GM19468 (cell line): ENCODE data around the gene NEDD4L.
"Not testable (repeated sequence)": the region's sequence is repeated elsewhere in the genome, so short reads cannot be mapped to it uniquely, and the experiment has no call there.

Experiments used
- ATAC-seq: cut with Tn5 transposase; IDR thresholded peaks from one replicate; pipeline ENCODE4 v1.9.1; 2021; ENCODE audit warnings: mild to moderate bottlenecking, moderate library complexity, moderate number of reproducible peaks; ENCODE audit not compliant: unreplicated experiment; ENCODE audit errors: extremely low read depth

NEDD4L gene

DNA sequence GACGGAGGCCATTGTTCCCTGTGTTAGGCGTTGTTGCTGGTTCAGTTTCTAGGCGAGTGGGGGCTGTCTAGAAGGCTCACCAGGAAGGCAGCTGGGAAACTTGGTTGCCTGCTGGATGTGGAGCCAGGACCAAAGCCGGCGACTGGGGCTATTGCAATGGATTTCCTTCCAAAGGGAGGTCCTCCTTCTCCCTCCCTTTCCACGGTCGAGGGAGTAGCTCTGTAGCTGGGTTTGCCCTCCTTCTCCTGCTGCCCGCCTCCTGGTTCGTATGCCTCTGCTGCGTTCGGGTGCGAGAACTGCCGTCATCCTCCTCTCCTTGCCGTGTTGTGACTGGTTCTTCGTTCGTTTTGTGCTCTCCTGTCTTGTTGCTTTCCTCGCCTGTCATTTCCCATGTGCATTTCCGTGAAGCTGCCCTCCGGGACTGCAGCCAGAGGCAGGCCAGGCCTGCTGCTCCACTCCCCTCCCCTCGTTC lies 203.4 kb downstream of the NEDD4L start:
- ATAC-seq, result no peak

DNA sequence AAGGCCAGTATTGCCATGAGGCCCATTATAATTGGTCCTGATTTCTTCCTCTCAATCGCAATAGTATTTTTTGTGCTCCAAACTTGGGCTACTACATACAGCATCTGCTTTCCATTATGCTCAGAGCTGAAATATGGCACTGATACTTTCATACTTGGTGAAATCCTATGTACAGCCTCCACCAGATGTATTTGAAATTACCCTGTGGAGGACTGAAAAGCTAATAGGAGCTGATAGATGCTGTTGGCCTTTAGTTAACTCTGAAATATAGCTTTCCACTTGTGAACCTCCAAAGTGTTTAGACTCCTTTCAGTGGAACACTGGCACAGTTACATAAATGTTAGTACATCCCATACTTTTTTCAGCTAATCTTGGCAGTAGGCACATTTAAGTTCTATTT lies 205.7 kb downstream of the NEDD4L start:
- ATAC-seq, result no peak

- ATAC-seq, result no peak
Measured at GRCh38 chr18:58251416-58251815, 207.4 kb downstream of the NEDD4L start.

DNA sequence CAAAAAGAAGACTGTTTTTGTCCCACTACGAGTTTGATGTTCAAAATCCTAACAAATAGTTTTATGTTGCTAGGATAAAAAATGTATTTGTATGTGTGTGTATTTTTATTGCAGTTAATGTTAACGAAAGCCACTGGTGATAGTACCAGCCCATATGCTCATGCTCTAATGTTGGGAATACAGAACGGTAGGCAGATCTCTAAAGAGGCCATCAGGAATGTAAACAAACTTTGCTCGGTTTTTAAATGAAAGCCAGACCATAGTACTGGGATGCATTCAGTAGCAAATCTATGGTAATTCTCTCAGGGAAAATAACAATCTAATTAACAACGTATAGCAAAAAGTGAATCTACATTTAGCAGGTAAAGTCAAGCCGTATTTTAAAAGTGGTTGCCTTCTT lies 208.1 kb downstream of the NEDD4L start:
- no peak for ATAC-seq

DNA sequence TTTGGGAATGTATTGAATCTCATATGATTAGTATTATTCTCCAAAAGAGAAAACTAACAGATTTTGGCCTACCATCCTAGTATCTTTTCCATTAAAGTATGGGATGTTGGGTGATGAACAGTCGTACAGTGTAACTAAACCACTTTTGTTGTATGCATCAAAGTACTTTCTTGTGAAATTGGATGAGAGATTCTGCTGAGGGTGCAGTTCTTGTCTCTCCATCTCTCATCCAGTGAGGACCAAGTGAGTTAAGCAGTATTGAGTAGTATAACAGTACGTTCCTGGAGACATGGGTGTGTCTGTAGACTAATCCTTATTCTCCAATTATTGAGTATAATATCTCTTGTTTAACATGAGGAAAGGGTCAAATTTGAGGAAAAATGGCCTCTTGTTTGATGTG lies 209.3 kb downstream of the NEDD4L start:
- no peak for ATAC-seq

DNA sequence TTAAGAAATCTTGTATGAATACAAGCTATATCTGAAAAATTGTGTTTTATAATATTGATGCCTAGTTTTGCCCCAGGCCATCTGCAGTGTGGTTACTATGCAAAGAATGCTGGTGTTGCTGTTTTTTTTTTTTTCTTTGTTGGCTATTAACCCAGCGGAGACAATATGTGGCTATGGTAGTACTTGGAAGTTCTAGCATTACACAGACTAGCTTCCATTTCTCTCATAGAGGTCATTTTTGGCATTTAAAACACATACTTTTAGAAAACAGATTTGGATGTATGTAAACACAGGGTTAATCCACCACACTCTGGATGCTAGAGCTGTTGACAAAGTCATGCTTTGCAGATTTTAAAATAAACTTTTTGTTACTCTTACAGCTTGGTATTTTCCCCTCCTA lies 209.8 kb downstream of the NEDD4L start:
- ATAC-seq, result no peak

DNA sequence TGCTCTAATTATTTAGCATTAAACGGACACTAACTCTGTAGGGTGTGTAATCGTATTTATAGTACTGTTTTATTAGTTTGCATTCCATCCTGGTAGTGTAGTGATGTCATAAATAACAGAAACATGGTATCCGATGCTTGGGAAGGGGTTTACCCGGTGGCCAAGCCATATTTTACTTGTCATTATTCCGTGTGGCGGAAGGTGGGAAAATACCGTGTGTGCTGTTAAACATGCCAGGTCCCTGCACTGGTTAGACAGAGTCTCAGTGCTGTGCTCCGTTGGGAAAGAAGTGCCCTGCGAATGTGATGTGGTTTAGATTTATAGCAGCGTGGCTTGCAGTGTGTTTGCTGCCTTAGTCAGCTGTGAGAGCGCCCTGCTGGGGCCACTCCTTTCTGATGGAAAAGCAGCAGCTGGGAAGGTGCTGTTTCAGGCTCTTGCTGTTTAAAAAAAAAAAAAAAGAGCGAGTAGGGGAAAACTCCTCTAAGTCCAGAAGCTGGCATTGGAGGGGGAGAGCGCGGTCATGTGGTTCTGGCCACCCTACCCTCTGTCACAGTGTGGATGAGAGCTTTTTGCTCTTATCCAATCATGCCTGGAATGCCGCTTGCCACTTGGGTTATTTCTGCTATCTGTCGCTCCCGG lies 211.0 kb downstream of the NEDD4L start:
- ATAC-seq, result no peak

DNA sequence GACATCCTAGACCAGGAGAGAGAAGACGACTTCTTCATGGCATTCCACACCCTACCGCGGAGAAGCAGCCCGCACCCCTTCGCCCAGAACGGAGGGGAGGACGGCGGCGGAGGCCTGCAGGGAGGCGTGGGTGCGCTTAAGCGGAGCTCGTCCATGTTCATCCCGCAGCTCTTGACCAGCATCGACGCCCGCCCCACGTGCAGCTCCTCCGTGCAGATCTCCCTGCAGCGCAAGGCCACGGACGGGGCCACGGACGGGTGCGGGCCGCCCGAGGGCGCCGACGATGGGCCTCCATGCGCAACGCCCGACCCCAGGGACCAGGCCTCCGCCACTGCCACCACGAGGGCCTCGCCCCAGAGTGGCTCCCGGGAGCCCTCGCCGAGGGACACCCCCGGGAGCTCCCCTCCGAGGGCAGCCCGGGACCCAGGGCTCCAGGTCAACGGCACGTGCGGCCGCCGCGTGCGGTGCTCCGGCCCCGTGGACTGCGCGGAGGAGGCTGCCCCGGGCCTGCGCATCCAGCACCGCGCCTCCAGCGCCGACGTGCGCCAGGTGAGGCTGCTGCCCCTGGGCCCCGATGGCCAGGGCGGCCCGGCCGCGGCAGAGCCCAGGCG lies 211.8 kb downstream of the NEDD4L start:
- ATAC-seq, result no peak

- ATAC-seq, result no peak
Measured at GRCh38 chr18:58256316-58257080, 212.5 kb downstream of the NEDD4L start.

- ATAC-seq, result no peak
Measured at GRCh38 chr18:58257461-58257860, 213.4 kb downstream of the NEDD4L start.

DNA sequence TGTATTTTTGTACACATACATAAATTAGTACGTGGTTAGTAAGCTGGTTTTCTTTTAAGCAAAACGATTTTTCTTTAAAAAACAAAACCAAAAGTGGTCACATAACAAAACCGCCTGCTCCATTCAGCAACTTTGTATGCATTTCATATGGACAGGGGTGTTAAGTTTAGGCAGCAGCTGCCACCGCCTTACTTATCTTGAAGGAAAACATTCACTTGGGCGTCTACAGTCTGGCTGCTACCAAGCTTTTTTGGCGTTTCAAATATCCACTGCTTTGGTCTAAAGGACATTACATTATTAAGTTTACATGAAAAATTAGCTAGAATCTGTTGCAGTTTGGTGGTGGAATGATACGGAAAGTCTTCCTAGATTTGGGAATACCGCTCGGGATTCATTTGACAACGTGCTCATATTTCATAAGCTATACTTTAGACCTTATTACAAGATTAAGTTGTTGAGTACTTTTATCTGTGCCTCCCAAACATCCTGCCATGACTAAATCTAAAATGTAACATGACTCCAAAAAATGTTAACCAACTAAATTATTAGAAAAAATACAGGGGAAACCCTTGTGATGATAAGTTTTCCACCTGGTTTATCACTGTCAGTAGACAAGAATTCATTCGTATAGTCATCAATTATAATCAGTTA lies 214.8 kb downstream of the NEDD4L start:
- ATAC-seq, result no peak

- ATAC-seq, result no peak
Measured at GRCh38 chr18:58263055-58263957, 219.3 kb downstream of the NEDD4L start.

DNA sequence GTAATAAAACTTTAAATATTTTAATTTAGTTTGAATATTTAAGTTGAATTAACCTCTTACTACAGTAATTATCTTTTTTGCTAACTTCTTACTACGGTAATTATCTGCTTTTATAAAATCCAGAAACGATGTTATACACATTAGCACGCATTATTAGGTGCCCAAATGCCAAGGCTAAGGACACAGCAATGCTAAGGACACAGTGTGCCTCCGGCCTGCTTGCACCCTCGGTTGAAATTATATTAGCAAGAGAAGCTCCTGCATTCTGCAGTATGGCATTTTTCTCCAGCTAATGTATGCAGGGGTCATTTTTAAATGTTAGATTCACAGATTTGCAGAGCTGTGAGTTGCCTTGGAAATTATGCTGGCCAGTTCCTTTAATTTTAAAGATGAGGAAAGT lies 220.0 kb downstream of the NEDD4L start:
- ATAC-seq, result no peak

DNA sequence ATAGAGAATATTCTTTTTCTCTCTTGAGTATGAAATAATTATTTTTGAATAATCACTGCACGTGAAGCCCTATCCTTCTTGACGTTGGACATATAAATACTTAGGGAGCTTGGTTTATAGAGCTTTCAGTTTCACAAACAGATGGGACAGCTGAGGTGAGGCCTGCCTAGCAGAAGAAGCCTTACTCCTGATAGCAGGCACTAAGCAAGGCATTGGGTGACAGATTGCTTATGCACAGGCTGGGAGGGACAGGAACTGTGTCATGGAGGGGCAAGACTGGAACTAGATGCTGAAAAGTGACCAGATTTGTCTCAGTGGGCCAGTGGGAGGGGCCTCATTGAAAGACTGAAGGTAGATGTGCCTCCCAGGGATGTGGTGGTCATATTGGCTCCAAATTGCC lies 220.8 kb downstream of the NEDD4L start:
- no peak for ATAC-seq

DNA sequence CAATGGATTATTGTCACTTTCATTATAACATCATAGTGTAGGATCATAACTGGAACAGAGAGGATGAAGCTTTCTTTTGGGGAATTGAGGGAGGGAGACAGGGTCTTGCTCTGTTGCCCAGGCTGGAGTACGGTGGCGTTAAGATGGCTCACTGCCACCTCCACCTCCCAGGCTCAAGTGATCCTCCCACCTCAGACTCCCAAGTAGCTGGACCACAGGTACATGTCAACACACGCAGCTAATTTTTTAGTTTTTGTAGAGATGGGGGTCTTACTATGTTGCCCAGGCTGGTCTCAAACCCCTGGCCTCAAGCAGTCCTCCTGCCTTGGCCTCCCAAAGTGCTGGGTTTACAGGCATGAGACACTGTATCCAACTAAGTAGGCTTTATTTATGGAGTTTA lies 221.5 kb downstream of the NEDD4L start:
- ATAC-seq, result not testable (repeated sequence)

DNA sequence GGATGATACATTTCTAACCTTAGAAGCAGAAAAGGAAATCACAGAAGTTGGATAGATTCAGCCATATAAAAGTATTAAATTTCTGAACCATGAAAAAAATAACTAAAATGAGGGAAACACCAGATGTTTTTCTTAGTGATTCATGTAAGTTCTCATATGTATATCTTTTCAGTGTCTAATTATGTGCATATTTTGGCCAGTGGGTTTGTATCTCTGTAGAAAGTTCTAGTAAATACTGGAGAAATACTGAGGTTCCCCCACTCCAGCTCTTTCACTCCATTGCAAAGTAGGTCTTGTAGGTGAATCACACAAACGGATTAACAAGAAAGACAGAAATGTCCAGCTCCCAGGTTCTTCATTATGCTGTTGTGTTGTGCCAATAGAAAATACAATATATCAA lies 222.3 kb downstream of the NEDD4L start:
- ATAC-seq, result no peak

- ATAC-seq, result no peak
Measured at GRCh38 chr18:58267493-58267892, 223.5 kb downstream of the NEDD4L start.

- no peak for ATAC-seq
Measured at GRCh38 chr18:58268849-58269248, 224.8 kb downstream of the NEDD4L start.

- no peak for ATAC-seq
Measured at GRCh38 chr18:58269931-58270330, 225.9 kb downstream of the NEDD4L start.

DNA sequence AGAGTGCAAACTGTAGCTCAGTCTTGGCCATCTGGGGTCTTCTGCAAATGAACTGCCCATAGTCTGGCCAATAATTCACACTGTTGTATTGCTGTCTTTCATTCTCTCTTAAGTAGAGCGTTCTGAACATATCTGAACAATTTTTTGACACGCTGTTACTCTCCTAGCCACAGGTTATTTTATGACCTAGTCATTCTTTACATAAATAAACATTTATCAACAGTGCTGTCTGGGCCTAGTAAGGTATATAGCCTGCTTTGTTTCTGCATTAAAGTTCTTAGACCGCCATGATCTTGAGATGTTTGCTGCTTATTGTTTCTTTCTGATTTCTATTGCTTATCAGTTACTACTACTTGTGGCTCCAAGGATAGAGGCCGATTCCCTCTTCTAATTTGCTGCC lies 226.4 kb downstream of the NEDD4L start:
- ATAC-seq, result no peak
